Effector CD4-positive, alpha-beta T cell (primary cell): ENCODE results near the gene CCZ1.
"Not testable (repeated sequence)": the region's sequence is repeated elsewhere in the genome, so short reads cannot be mapped to it uniquely, and the experiment has no call there.

ENCODE experiments used
- DNase-seq: peaks from one replicate; pipeline ENCODE4 v3.0.0-alpha.2; 2020

CCZ1 gene

GRCh38 chr7:5916529-5916928, 18.0 kb downstream of the CCZ1 start:
- DNase-seq: not testable (repeated sequence)

DNA sequence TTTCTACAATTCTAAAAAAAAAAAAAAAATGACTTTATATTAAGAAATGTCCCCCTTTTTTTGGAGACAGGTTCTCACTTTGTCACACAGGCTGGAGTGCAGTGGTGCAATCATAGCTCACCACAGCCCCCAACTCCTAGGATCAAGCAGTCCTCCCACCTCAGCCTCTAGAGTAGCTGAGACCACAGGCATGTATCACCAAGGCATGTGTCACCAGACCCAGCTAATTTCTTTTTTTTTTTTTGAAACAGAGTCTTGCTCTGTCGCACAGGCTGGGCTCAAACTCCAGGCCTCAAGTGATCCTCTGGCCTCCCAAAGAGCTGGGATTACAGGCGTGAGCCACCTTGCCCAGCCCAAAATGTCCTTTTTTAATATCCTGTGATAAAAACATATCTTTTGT, 25.6 kb downstream of the CCZ1 start:
- DNase-seq: not testable (repeated sequence)

- not testable (repeated sequence) for DNase-seq
Observed at GRCh38 chr7:5924630-5925029, 26.1 kb downstream of the CCZ1 start.

DNA sequence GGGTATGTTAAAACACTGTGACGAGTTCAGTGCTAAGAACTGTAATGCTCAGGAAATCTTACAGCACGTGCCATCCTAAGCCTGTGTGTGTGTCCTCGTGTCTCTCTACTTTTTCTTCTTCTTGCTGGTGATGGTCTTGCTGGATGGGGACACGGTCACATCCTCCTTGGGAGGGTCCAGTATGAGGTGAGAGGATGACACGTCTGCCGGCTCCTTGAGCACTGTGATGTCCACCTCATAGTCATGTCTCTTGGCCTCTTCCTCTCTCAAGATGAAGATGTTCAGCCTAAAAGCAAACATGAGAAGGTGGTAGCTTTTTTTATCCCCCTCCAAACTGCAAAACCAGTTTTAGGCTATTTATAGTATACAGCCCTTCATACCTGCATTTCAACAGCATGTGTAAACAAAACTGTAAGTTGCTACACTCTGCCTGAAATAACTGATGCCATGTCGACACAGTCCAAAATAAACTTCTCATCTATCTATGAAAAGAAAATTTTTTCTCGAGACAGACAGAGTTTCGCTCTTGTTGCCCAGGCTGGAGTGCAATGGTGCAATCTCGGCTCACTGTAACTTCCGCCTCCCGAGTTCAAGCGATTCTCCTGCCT, 27.8 kb downstream of the CCZ1 start:
- DNase-seq: not testable (repeated sequence)

- DNase-seq: not testable (repeated sequence)
Observed at GRCh38 chr7:5930290-5930689, 31.8 kb downstream of the CCZ1 start.

- not testable (repeated sequence) for DNase-seq
Observed at GRCh38 chr7:5931250-5931649, 32.7 kb downstream of the CCZ1 start.

DNA sequence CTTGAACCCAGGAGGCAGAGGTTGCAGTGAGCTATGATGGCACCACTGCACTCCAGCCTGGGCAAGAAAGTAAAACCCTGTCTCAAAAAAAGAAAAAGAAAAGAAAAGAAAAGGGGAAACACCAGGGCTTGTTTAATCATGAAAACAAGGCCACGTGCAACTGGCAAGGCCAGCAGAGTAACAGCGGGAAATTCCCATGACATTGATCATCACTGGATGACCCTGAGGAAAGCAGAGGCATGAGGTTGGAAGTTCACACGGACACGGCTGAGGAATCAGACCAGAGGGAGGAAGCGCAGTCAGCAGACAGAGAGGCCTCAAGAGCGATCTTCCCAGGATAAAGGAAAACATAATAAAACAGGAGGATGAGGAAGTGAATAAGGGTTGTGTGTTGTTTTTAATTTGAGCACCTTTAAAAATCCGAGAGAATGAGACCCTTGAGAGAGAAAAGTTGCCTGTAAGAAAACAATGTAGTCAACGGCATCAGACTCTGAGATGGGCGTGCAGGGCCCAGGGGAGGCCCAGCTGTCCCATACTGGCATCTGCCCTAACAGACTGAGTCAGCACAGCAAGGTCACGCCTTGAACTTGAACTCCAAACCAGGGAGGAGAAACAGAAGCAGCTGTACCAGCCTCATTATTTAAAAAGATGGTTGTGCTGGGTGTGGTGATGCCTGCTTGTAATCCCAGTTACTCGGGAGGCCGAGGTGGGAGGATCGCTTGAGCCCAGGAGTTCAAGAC, 33.5 kb downstream of the CCZ1 start:
- not testable (repeated sequence) for DNase-seq

DNA sequence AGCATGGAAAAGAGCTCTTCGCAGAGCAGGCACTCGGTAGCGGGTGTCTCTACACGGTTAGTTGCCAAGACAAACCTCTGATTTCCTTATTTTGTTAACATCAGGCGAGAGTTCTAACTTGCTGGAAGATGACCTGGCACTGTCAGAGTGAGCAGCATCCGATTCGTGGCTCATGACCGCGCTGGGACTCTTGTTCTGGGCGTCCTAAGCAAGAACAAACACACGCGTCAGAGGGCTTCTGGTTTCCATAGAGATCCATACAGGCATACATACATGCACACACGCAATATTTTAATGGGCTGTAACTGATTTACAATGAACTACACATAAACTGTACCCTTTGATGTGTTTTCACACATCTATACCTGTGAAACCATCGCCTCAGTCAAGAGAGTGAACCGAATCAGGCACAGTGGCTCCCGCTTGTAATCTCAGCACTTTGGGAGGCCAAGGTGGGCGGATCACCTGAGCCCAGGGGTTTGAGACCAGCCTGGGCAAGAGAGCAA, 36.5 kb downstream of the CCZ1 start:
- DNase-seq: not testable (repeated sequence)

DNA sequence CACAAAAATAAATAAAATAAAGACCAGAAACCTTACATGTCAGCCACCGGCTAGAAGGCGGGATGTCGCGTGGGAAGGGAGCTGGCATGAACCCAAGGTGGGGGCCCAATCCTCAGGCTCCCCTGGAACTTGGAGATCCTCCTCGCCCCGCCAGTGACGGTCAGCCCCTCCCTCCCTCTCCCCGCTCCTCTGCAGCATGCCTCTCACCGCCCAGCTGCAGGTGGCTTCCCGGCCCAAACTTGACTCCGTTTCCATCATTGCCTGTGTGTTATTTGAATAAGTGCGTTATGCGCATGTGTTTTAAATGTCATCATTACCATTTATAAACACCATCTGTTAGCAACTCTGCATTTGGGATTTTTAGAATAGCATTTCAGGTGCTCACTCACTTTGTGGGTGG, 64.7 kb downstream of the CCZ1 start:
- not testable (repeated sequence) for DNase-seq

DNA sequence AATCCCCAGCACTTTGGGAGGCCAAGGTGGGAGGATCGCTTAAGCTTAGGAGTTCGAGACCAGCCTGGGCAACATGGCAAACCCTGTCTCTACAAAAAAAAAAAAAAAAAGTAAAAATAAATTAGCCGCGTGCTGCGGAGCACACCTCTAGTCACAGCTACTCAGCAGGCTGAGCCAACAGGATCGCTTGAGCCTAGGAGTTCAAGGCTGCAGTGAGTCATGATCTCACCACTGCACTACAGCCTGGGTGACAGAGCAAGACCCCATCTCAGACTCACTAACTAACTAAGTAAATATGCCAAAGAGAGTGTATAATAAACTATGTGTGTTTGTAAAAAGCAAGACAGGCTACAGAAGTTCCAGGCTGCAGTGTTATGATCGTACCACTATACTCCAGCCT, 65.3 kb downstream of the CCZ1 start:
- not testable (repeated sequence) for DNase-seq

- DNase-seq: not testable (repeated sequence)
Observed at GRCh38 chr7:5970347-5970911, 71.9 kb downstream of the CCZ1 start, which contains the start of gene RSPH10B. TSS of gene RSPH10B (minus strand) at chr7:5970689. CDS start at chr7:5967116, 3,573 bp downstream.

DNA sequence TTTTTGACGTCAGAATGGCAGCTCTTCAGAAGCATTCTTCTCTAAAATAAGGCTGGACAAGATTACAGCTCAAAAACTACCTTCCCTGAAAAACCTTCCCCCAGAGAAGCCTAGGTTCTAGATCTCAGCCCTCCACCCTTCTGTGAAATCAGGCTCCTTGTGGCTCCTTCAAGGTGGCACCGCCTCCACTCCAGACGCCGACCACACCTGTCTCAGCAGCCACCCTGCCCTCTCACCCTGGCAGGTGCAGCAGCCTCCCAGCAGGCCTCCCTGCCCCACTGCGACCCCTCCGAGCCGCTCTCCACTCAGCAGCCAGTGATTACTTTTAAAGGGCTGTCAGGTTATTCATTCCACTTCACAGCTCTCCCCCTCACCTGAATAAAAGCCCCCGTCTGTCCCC, 75.0 kb downstream of the CCZ1 start:
- not testable (repeated sequence) for DNase-seq
